ENCODE results near the gene VIPR2.

Gene VIPR2

GRCh38 chr7:159191236-159191635 lies 46.6 kb upstream of the VIPR2 start:
- TF ChIP-seq TAF1 (IDR thresholded peaks at IDR 0.05; ENCODE audit: borderline replicate concordance, insufficient read depth, low read length): no peak
- no peak for TF ChIP-seq REST (IDR thresholded peaks at IDR 0.05; ENCODE audit: insufficient read depth in 1 of 2, low read depth in 2 of 2, low read length in 2 of 2)
- no peak for TF ChIP-seq FOXP2 (optimal IDR thresholded peaks at IDR 0.05; ENCODE audit: borderline replicate concordance, extremely low read depth, extremely low read length, insufficient read depth)
- TF ChIP-seq SIN3A (IDR thresholded peaks at IDR 0.05; ENCODE audit: borderline replicate concordance, insufficient read depth, low read length): no peak
- TF ChIP-seq POLR2AphosphoS5 (IDR thresholded peaks at IDR 0.05; ENCODE audit: low read depth, low read length): no peak

GRCh38 chr7:159188011-159188410 lies 43.3 kb upstream of the VIPR2 start:
- TF ChIP-seq REST (IDR thresholded peaks at IDR 0.05; ENCODE audit: insufficient read depth in 1 of 2, low read depth in 2 of 2, low read length in 2 of 2) (no peak), SIN3A (IDR thresholded peaks at IDR 0.05; ENCODE audit: borderline replicate concordance, insufficient read depth, low read length) (no peak), FOXP2 (optimal IDR thresholded peaks at IDR 0.05; ENCODE audit: borderline replicate concordance, extremely low read depth, extremely low read length, insufficient read depth) (no peak), POLR2AphosphoS5 (IDR thresholded peaks at IDR 0.05; ENCODE audit: low read depth, low read length) (no peak), TAF1 (IDR thresholded peaks at IDR 0.05; ENCODE audit: borderline replicate concordance, insufficient read depth, low read length) (no peak)

GRCh38 chr7:159179241-159179640 lies 34.6 kb upstream of the VIPR2 start:
- TF ChIP-seq SIN3A (IDR thresholded peaks at IDR 0.05; ENCODE audit: borderline replicate concordance, insufficient read depth, low read length): no peak
- no peak for TF ChIP-seq TAF1 (IDR thresholded peaks at IDR 0.05; ENCODE audit: borderline replicate concordance, insufficient read depth, low read length)
- no peak for TF ChIP-seq REST (IDR thresholded peaks at IDR 0.05; ENCODE audit: insufficient read depth in 1 of 2, low read depth in 2 of 2, low read length in 2 of 2)

- TF ChIP-seq FOXP2 (optimal IDR thresholded peaks at IDR 0.05; ENCODE audit: borderline replicate concordance, extremely low read depth, extremely low read length, insufficient read depth): no peak
- TF ChIP-seq POLR2AphosphoS5 (IDR thresholded peaks at IDR 0.05; ENCODE audit: low read depth, low read length): no peak
- no peak for TF ChIP-seq REST (IDR thresholded peaks at IDR 0.05; ENCODE audit: insufficient read depth in 1 of 2, low read depth in 2 of 2, low read length in 2 of 2)
- TF ChIP-seq SIN3A (IDR thresholded peaks at IDR 0.05; ENCODE audit: borderline replicate concordance, insufficient read depth, low read length): no peak
Observed at GRCh38 chr7:159177284-159177953, 32.8 kb upstream of the VIPR2 start.

- TF ChIP-seq TAF1 (IDR thresholded peaks at IDR 0.05; ENCODE audit: borderline replicate concordance, insufficient read depth, low read length) (no peak), FOXP2 (optimal IDR thresholded peaks at IDR 0.05; ENCODE audit: borderline replicate concordance, extremely low read depth, extremely low read length, insufficient read depth) (no peak), REST (IDR thresholded peaks at IDR 0.05; ENCODE audit: insufficient read depth in 1 of 2, low read depth in 2 of 2, low read length in 2 of 2) (no peak), SIN3A (IDR thresholded peaks at IDR 0.05; ENCODE audit: borderline replicate concordance, insufficient read depth, low read length) (no peak), POLR2AphosphoS5 (IDR thresholded peaks at IDR 0.05; ENCODE audit: low read depth, low read length) (no peak)
Observed at GRCh38 chr7:159175792-159176191, 31.1 kb upstream of the VIPR2 start.
